MM.1S (cell line): ENCODE results near the gene EIF2AK3.

Experiments
- DNase-seq: peaks from one replicate; pipeline ENCODE4 v3.0.0-alpha.2; 2015
- H2AFZ ChIP-seq: fragments of 300-600 bp; sonication (generic); 2 replicates; pipeline ENCODE4 v1.6.0; 2016; ENCODE audit warnings: antibody characterized with exemption, low read length
- H3F3A ChIP-seq: fragments of 300-600 bp; sonication (generic); 2 replicates; pipeline ENCODE4 v1.6.1; 2016; ENCODE audit warnings: mild to moderate bottlenecking, antibody characterized with exemption, low read length, moderate library complexity, mixed read lengths; ENCODE audit not compliant: insufficient read depth
- H3K27ac ChIP-seq: fragments of 300-600 bp; sonication (generic); 2 replicates; pipeline ENCODE4 v1.5.1; 2016; ENCODE audit warnings: mild to moderate bottlenecking, low read length
- H3K27me3 ChIP-seq: fragments of 300-600 bp; sonication (generic); replicated peaks from 2 replicates; pipeline ENCODE4 v1.6.0; 2016; ENCODE audit warnings: low read length; ENCODE audit not compliant: insufficient read depth
- H3K36me3 ChIP-seq: fragments of 300-600 bp; sonication (generic); replicated peaks from 2 replicates; pipeline ENCODE4 v1.6.1; 2016; ENCODE audit warnings: mild to moderate bottlenecking, low read length, mixed read lengths; ENCODE audit not compliant: insufficient read depth
- H3K4me1 ChIP-seq: fragments of 300-600 bp; sonication (generic); 2 replicates; pipeline ENCODE4 v1.6.1; 2016; ENCODE audit warnings: low read length, mixed read lengths
- H3K4me2 ChIP-seq: fragments of 300-600 bp; sonication (generic); 2 replicates; pipeline ENCODE4 v1.6.0; 2016; ENCODE audit warnings: low read depth, low read length
- H3K4me3 ChIP-seq: fragments of 300-600 bp; sonication (generic); 2 replicates; pipeline ENCODE4 v1.5.1; 2016; ENCODE audit warnings: low read length, mixed read lengths
- H3K79me2 ChIP-seq: fragments of 300-600 bp; sonication (generic); 2 replicates; pipeline ENCODE4 v1.6.1; 2016; ENCODE audit warnings: mixed run types, low read length, mixed read lengths
- H3K9ac ChIP-seq: fragments of 300-600 bp; sonication (generic); 2 replicates; pipeline ENCODE4 v1.6.1; 2016; ENCODE audit warnings: low read length, mixed read lengths
- H3K9me2 ChIP-seq: fragments of 300-600 bp; sonication (generic); replicated peaks from 2 replicates; pipeline ENCODE4 v1.6.1; 2016; ENCODE audit warnings: mild to moderate bottlenecking, low read length, mixed read lengths; ENCODE audit not compliant: insufficient read depth
- H3K9me3 ChIP-seq: fragments of 300-600 bp; sonication (generic); replicated peaks from 2 replicates; pipeline ENCODE4 v1.6.1; 2016; ENCODE audit warnings: mild to moderate bottlenecking, low read length, mixed read lengths; ENCODE audit not compliant: insufficient read depth
- H4K20me1 ChIP-seq: fragments of 300-600 bp; sonication (generic); 2 replicates; pipeline ENCODE4 v1.6.1; 2016; ENCODE audit warnings: mild to moderate bottlenecking, low read length, moderate library complexity, mixed read lengths; ENCODE audit not compliant: insufficient read depth
- CTCF ChIP-seq: fragments of 300-600 bp; sonication (generic); IDR thresholded peaks from 2 replicates; pipeline ENCODE4 v1.5.1; 2016; ENCODE audit warnings: antibody characterized with exemption, low read length, mixed read lengths
- EZH2 ChIP-seq: fragments of 300-600 bp; sonication (generic); optimal IDR thresholded peaks from 2 replicates; pipeline ENCODE3; 2017; ENCODE audit warnings: low read depth, mild to moderate bottlenecking, antibody characterized with exemption, low read length, mixed read lengths
- EZH2phosphoT487 ChIP-seq: fragments of 300-600 bp; sonication (generic); IDR thresholded peaks from 2 replicates; pipeline ENCODE4 v1.6.1; 2018; ENCODE audit warnings: antibody characterized with exemption, low read length

Gene EIF2AK3

DNA sequence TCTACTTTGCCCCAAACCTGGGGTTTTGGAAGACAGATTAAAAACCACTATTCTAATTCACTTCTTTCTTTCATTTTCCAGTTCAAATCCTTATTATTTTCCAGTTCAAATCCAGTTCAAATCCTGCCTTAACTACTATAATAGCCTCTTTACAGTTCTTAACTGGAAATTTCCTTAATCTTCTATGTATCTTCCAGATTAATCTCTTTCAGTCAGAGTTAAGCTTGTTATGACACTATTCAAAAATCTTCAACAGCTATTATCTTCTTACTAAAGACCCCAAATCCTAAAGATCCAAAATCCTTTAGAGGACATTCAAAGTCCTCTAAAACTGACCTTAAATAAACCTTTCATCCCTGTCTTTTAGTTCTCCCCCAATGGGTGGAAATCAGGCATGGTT is 30.1 kb downstream of the EIF2AK3 start:
- Histone ChIP-seq H3K4me1 (peaks cover 36% of the 10 kb centered on the region), H2AFZ (no peak overlapping the region), H3K9ac (no peak overlapping the region), H3K4me2 (no peak overlapping the region), H3K27ac (no peak overlapping the region), H3K4me3 (no peak overlapping the region), H4K20me1 (no peaks in the 10 kb centered on the region; the same call in 1 of the 2 replicates), H3K36me3 (peaks cover 6% of the 10 kb centered on the region; the same call in 1 of the 2 replicates), H3K79me2 (peaks cover 89% of the 10 kb centered on the region), H3F3A (peaks cover 26% of the 10 kb centered on the region), H3K27me3 (no peaks in the 10 kb centered on the region), H3K9me2 (no peaks in the 10 kb centered on the region), H3K9me3 (no peaks in the 10 kb centered on the region)
- no peak for TF ChIP-seq EZH2
- no peak for TF ChIP-seq CTCF
- TF ChIP-seq EZH2phosphoT487, result no peak
- DNase-seq, result no peak

DNA sequence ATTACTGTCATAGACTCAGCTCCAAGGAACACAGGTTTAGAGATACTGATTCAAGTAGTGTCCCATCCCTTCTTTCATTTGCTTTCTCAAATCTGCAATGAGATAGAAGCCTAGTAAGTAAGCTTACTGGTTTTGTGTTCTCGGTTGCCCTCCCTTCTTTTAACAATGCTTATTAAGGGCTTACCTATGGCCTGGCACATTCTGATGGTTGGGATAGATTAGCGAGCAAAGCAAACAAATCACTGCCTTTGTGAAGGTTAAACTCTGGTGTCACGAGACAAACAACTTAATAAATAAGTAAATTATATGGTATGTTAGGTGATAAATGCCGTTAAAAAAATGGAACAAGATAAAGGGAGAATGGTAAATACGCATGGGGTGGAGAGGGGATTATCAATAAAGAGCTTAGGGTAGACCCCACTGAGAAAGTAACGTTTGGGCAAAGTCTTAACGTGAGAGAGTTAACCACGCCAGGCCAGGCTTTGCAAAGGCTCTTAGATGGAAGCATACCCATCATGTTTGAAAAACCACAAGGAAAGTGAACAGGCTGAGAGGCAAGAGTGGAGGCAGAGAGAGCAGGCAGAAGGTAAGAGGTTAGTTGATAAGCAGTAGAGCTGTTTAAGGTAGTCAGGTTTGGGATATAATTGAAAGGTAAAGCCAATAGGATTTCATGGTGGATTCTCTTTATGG is 31.0 kb downstream of the EIF2AK3 start:
- peaks cover 30% of the 10 kb centered on the region for H3K4me1 ChIP-seq
- peaks cover 6% of the 10 kb centered on the region; the same call in 1 of the 2 replicates for H3K36me3 ChIP-seq
- no peak overlapping the region for H3K4me2 ChIP-seq
- no peaks in the 10 kb centered on the region for H3K9me2 ChIP-seq
- H3F3A ChIP-seq, result peaks cover 31% of the 10 kb centered on the region
- TF ChIP-seq EZH2, result no peak
- no peak for TF ChIP-seq EZH2phosphoT487
- no peak overlapping the region for H3K27ac ChIP-seq
- peaks cover 89% of the 10 kb centered on the region for H3K79me2 ChIP-seq
- H2AFZ ChIP-seq, result no peak overlapping the region
- H4K20me1 ChIP-seq, result no peaks in the 10 kb centered on the region; the same call in 1 of the 2 replicates
- no peaks in the 10 kb centered on the region for H3K9me3 ChIP-seq
- no peak overlapping the region for H3K4me3 ChIP-seq
- H3K9ac ChIP-seq, result no peak overlapping the region
- H3K27me3 ChIP-seq, result no peaks in the 10 kb centered on the region
- no peak for DNase-seq

- Histone ChIP-seq H3K36me3 (peaks cover 17% of the 10 kb centered on the region), H3K9me3 (no peaks in the 10 kb centered on the region), H3F3A (peaks cover 18% of the 10 kb centered on the region), H3K4me3 (no peak overlapping the region), H2AFZ (no peak overlapping the region), H3K27me3 (no peaks in the 10 kb centered on the region), H3K9me2 (no peaks in the 10 kb centered on the region), H3K9ac (no peak overlapping the region), H3K27ac (peak overlapping the region; percentile 4; the same call in 1 of the 2 replicates), H3K4me1 (peaks cover 6% of the 10 kb centered on the region; the same call in 1 of the 2 replicates), H3K79me2 (peaks cover 76% of the 10 kb centered on the region), H4K20me1 (no peaks in the 10 kb centered on the region; the same call in 1 of the 2 replicates), H3K4me2 (no peak overlapping the region)
- TF ChIP-seq EZH2phosphoT487 (no peak), EZH2 (no peak), CTCF (no peak)
- DNase-seq, result no peak
These were observed 35.6 kb downstream of the EIF2AK3 start for GRCh38 chr2:88591698-88592097.
